DMS114 treated with DMSO at 0.1 percent for 48 hours (cell line): ENCODE measurements around the gene ZBTB24.

ENCODE experiments used
- DNase-seq: peaks from one replicate; lab custom pipeline; 2025; ENCODE audit not compliant: unreplicated experiment; lab: John Stamatoyannopoulos, UW

The ZBTB24 gene

GRCh38 chr6:109424946-109425345 lies 58.1 kb downstream of the ZBTB24 start:
- no peak for DNase-seq

DNA sequence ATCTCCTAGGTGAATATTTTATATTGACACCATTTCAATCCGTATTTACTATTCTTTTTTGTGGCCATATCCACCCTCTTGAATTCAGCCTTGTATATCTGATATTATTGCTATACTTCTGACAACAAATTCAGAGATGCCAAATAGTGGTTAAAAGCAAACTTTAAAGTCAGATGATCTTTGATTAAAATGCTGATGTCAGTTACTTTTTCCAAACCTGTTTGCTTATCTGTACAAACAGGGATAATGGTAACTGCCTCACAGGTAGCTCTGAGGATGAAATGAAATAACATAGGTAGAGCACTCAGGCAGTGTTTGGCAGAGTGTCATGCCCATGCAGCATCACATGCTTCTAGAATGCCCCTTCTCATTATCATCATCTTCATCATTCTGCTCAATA lies 61.8 kb downstream of the ZBTB24 start:
- no peak for DNase-seq

DNA sequence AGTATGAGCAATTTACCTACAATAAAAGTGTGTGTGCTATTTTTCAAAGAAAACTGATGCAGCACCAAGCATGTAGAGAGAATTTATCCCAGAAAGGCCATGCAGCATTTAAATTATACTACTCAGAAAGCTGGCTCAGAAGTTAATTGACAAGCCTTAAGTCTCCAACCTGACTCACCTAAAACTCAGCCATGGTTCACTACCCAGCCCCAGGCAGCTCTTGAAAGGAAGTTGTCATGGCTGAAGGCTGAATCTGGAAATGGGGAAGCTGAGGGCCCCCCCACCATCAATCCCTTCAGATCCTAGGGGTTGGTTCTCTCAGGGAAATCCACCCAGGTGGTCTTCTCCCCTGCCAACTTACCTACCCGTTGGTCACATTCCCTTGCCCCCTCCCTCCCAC lies 62.3 kb downstream of the ZBTB24 start:
- DNase-seq, result no peak

- DNase-seq, result no peak
Measured at GRCh38 chr6:109417646-109418045, 65.4 kb downstream of the ZBTB24 start.
